WI38 (cell line): ENCODE results near the gene MEMO1.

Experiments
- H3K4me3 ChIP-seq: 2 replicates; pipeline ENCODE4 v1.5.1; 2011; ENCODE audit warnings: low read depth, mild to moderate bottlenecking, control low read depth, low read length
- CTCF ChIP-seq: IDR thresholded peaks from 2 replicates; pipeline ENCODE4 v1.5.1; 2012; ENCODE audit warnings: low read depth, mild to moderate bottlenecking, control low read depth, low read length

Gene MEMO1

GRCh38 chr2:31831585-31831984, 179.2 kb downstream of the MEMO1 start:
- TF ChIP-seq CTCF = no peak
- H3K4me3 ChIP-seq = no peak overlapping the region

- no peak for TF ChIP-seq CTCF
- H3K4me3 ChIP-seq = no peak overlapping the region
These were observed 181.9 kb downstream of the MEMO1 start for GRCh38 chr2:31828891-31829290.

GRCh38 chr2:31823558-31823957, 187.2 kb downstream of the MEMO1 start:
- H3K4me3 ChIP-seq = no peak overlapping the region
- no peak for TF ChIP-seq CTCF

GRCh38 chr2:31822587-31822986, 188.2 kb downstream of the MEMO1 start:
- TF ChIP-seq CTCF = no peak
- no peak overlapping the region for H3K4me3 ChIP-seq
